Neural cell (in vitro differentiated cells): ENCODE measurements around the gene SLC30A4. TPM values are rescaled to one million over a fixed set of nuclear protein-coding genes. Genes with fewer than 3 reads are reported as not detected.

Experiments
- H2AFZ ChIP-seq: fragments of 200-600, 300-800 bp; sonication (generic), shearing (Covaris generic); 2 replicates; pipeline ENCODE4 v1.6.0; 2014; ENCODE audit warnings: low read depth, mild to moderate bottlenecking, antibody characterized with exemption, low read length, moderate library complexity
- H3F3A ChIP-seq: fragments of 200-600 bp; shearing (Covaris generic); 2 replicates; pipeline ENCODE4 v1.6.1; 2016; ENCODE audit warnings: mild to moderate bottlenecking, moderate library complexity, mixed read lengths, antibody characterized with exemption, low read length; ENCODE audit not compliant: insufficient read depth, poor library complexity, severe bottlenecking
- H3K27ac ChIP-seq: fragments of 200-600, 300-800 bp; sonication (generic), shearing (Covaris generic); 2 replicates; pipeline ENCODE4 v1.5.1; 2014; ENCODE audit warnings: mild to moderate bottlenecking, low read length, moderate library complexity
- H3K27me3 ChIP-seq: fragments of 300-800, 200-600 bp; sonication (generic), shearing (Covaris generic); 2 replicates; pipeline ENCODE4 v1.6.0; 2014; ENCODE audit warnings: mild to moderate bottlenecking, low read depth, low read length, moderate library complexity; ENCODE audit not compliant: insufficient read depth
- H3K36me3 ChIP-seq: fragments of 300-800, 200-600 bp; sonication (generic), shearing (Covaris generic); 2 replicates; pipeline ENCODE4 v1.5.1; 2014; ENCODE audit warnings: mild to moderate bottlenecking, antibody characterized with exemption, low read length, moderate library complexity; ENCODE audit not compliant: insufficient read depth
- H3K4me2 ChIP-seq: fragments of 300-800, 200-600 bp; sonication (generic), shearing (Covaris generic); 2 replicates; pipeline ENCODE4 v1.6.0; 2014; ENCODE audit warnings: mild to moderate bottlenecking, low read length
- H3K4me3 ChIP-seq: fragments of 300-800, 200-600 bp; sonication (generic), shearing (Covaris generic); 2 replicates; pipeline ENCODE4 v1.5.1; 2014; ENCODE audit warnings: mild to moderate bottlenecking, low read length, moderate library complexity
- H3K79me2 ChIP-seq: fragments of 200-600 bp; shearing (Covaris generic); replicated peaks from 2 replicates; pipeline ENCODE4 v1.6.0; 2014; ENCODE audit warnings: mild to moderate bottlenecking, low read length, moderate library complexity; ENCODE audit not compliant: insufficient read depth
- H3K9ac ChIP-seq: fragments of 300-800, 200-600 bp; sonication (generic), shearing (Covaris generic); 2 replicates; pipeline ENCODE4 v1.6.1; 2016; ENCODE audit warnings: mild to moderate bottlenecking, low read length, mixed read lengths
- H3K9me2 ChIP-seq: fragments of 200-600 bp; shearing (Covaris generic); 2 replicates; pipeline ENCODE4 v1.6.1; 2016; ENCODE audit warnings: mild to moderate bottlenecking, low read length, mixed read lengths; ENCODE audit not compliant: insufficient read depth
- H3K9me3 ChIP-seq: fragments of 200-600, 300-800 bp; sonication (generic), shearing (Covaris generic); 2 replicates; pipeline ENCODE4 v1.6.1; 2016; ENCODE audit warnings: mild to moderate bottlenecking, mixed run types, low read length, moderate library complexity, mixed read lengths
- H4K20me1 ChIP-seq: fragments of 200-600 bp; shearing (Covaris generic); 2 replicates; pipeline ENCODE4 v1.6.1; 2016; ENCODE audit warnings: mild to moderate bottlenecking, mixed run types; ENCODE audit not compliant: insufficient read depth
- CTCF ChIP-seq: fragments of 450-650 bp; IDR thresholded peaks from 2 replicates; pipeline ENCODE4 v1.5.1; 2014; ENCODE audit warnings: antibody characterized with exemption, mild to moderate bottlenecking, moderate library complexity; ENCODE audit not compliant: poor library complexity, severe bottlenecking
- EP300 ChIP-seq: fragments of 450-650 bp; conservative IDR thresholded peaks from 2 replicates; pipeline ENCODE4 v1.6.1; 2014; ENCODE audit warnings: antibody characterized with exemption, mild to moderate bottlenecking, moderate library complexity; ENCODE audit not compliant: poor library complexity, severe bottlenecking
- EZH2 ChIP-seq: fragments of 200-600, 300-800 bp; shearing (Covaris generic), sonication (generic); IDR thresholded peaks from 2 replicates; pipeline ENCODE4 v1.6.1; 2014; ENCODE audit warnings: antibody characterized with exemption, low read length, borderline replicate concordance, mild to moderate bottlenecking; ENCODE audit not compliant: insufficient read depth, poor library complexity, severe bottlenecking
- MXI1 ChIP-seq: fragments of 450-650 bp; conservative IDR thresholded peaks from 2 replicates; pipeline ENCODE4 v1.6.1; 2014; ENCODE audit warnings: antibody characterized with exemption, mild to moderate bottlenecking; ENCODE audit not compliant: poor library complexity, severe bottlenecking
- POLR2AphosphoS5 ChIP-seq: IDR thresholded peaks from 2 replicates; pipeline ENCODE4 v1.6.1; 2012
- RAD21 ChIP-seq: fragments of 450-650 bp; conservative IDR thresholded peaks from 2 replicates; pipeline ENCODE4 v1.6.1; 2014; ENCODE audit warnings: antibody characterized with exemption, mild to moderate bottlenecking, moderate library complexity
- REST ChIP-seq: IDR thresholded peaks from 2 replicates; pipeline ENCODE4 v1.6.1; 2012; ENCODE audit warnings: borderline replicate concordance
- SMC3 ChIP-seq: fragments of 450-650 bp; conservative IDR thresholded peaks from 2 replicates; pipeline ENCODE4 v1.6.1; 2014; ENCODE audit warnings: antibody characterized with exemption, mild to moderate bottlenecking, moderate library complexity; ENCODE audit not compliant: poor library complexity
- TAF1 ChIP-seq: IDR thresholded peaks from 2 replicates; pipeline ENCODE4 v1.6.1; 2012; ENCODE audit warnings: low read depth
- polyA plus RNA-seq: library from polyadenylated mRNA; depleted of rRNA; stranded (reverse); fragments of >200 nt; gene quantifications from 2 replicates; pipeline ENCODE4 v1.2.3, GENCODE V29; 2014

SLC30A4 gene
- polyA plus RNA-seq, 1 donor from 2014 or later: 6.7 TPM

GRCh38 chr15:45456212-45457106 lies 66.1 kb downstream of the SLC30A4 start:
- TF ChIP-seq MXI1 (no peak), EZH2 (no peak), RAD21 (no peak), TAF1 (no peak), EP300 (no peak), SMC3 (no peak), CTCF (no peak), POLR2AphosphoS5 (no peak), REST (no peak)
- no peaks in the 10 kb centered on the region for H3K79me2 ChIP-seq
- H3K27me3 ChIP-seq: no peaks in the 10 kb centered on the region
- no peaks in the 10 kb centered on the region for H3K9me3 ChIP-seq
- no peak overlapping the region for H3K27ac ChIP-seq
- H3F3A ChIP-seq: no peaks in the 10 kb centered on the region
- H4K20me1 ChIP-seq: no peaks in the 10 kb centered on the region
- H3K36me3 ChIP-seq: no peaks in the 10 kb centered on the region
- no peaks in the 10 kb centered on the region for H3K9me2 ChIP-seq
- H3K4me2 ChIP-seq: no peak overlapping the region
- H2AFZ ChIP-seq: no peak overlapping the region
- H3K9ac ChIP-seq: no peak overlapping the region
- H3K4me3 ChIP-seq: no peak overlapping the region

- H3F3A ChIP-seq: no peaks in the 10 kb centered on the region
- no peak overlapping the region for H3K4me3 ChIP-seq
- H4K20me1 ChIP-seq: no peaks in the 10 kb centered on the region
- no peak overlapping the region for H3K9ac ChIP-seq
- TF ChIP-seq MXI1: no peak
- H2AFZ ChIP-seq: no peak overlapping the region
- H3K4me2 ChIP-seq: no peak overlapping the region
- no peaks in the 10 kb centered on the region for H3K27me3 ChIP-seq
- H3K27ac ChIP-seq: no peak overlapping the region
- no peaks in the 10 kb centered on the region for H3K9me3 ChIP-seq
- H3K36me3 ChIP-seq: no peaks in the 10 kb centered on the region
- H3K79me2 ChIP-seq: no peaks in the 10 kb centered on the region
- no peaks in the 10 kb centered on the region for H3K9me2 ChIP-seq
Measured at GRCh38 chr15:45454814-45455213, 67.7 kb downstream of the SLC30A4 start.
